ENCODE data around the gene SH3GL1. TPM values are rescaled to one million over a fixed set of nuclear protein-coding genes. Genes with fewer than 3 reads are reported as not detected.

The SH3GL1 gene
- total and polyA plus RNA-seq, 2 experiments from 2014 or later: 81.7 to 114 TPM

GRCh38 chr19:4327252-4327876, 73.0 kb downstream of the SH3GL1 start:
- Histone ChIP-seq H3K9me2 (replicated peaks; ENCODE audit: insufficient read depth) (no peaks in the 10 kb centered on the region), H3K27me3 (no peaks in the 10 kb centered on the region), H3K4me1 (ENCODE audit: insufficient read depth) (peaks cover 12% of the 10 kb centered on the region), H3K36me3 (replicated peaks; ENCODE audit: insufficient read depth, low read depth) (no peaks in the 10 kb centered on the region), H2AFZ (peak overlapping the region; percentile 55), H3K4me3 (no peak overlapping the region), H3K4me2 (peak overlapping the region; percentile 88), H3K27ac (no peak overlapping the region), H4K20me1 (ENCODE audit: insufficient read depth, poor library complexity, severe bottlenecking) (no peaks in the 10 kb centered on the region), H3K9me3 (ENCODE audit: low read depth) (no peaks in the 10 kb centered on the region), H3K79me2 (no peaks in the 10 kb centered on the region)
- WGBS (ENCODE audit: low lambda C conversion rate, missing lambda C conversion rate): 36% methylated on average over 17 of the region's 30 CpGs
- TF ChIP-seq, protein P1, sequence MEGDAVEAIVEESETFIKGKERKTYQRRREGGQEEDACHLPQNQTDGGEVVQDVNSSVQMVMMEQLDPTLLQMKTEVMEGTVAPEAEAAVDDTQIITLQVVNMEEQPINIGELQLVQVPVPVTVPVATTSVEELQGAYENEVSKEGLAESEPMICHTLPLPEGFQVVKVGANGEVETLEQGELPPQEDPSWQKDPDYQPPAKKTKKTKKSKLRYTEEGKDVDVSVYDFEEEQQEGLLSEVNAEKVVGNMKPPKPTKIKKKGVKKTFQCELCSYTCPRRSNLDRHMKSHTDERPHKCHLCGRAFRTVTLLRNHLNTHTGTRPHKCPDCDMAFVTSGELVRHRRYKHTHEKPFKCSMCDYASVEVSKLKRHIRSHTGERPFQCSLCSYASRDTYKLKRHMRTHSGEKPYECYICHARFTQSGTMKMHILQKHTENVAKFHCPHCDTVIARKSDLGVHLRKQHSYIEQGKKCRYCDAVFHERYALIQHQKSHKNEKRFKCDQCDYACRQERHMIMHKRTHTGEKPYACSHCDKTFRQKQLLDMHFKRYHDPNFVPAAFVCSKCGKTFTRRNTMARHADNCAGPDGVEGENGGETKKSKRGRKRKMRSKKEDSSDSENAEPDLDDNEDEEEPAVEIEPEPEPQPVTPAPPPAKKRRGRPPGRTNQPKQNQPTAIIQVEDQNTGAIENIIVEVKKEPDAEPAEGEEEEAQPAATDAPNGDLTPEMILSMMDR (IDR thresholded peaks at IDR 0.05; ENCODE audit: poor library complexity): no peak
- TF ChIP-seq EZH2 (IDR thresholded peaks at IDR 0.05; ENCODE audit: borderline replicate concordance): no peak
- no peak for TF ChIP-seq EZH2phosphoT487 (IDR thresholded peaks at IDR 0.05; ENCODE audit: low read depth, severe bottlenecking, unreplicated experiment)
- DNase-seq (ENCODE audit: low spot score): peak; percentile 81

- no peaks in the 10 kb centered on the region for H3K9me3 ChIP-seq (ENCODE audit: low read depth)
- no peaks in the 10 kb centered on the region for H3K79me2 ChIP-seq
- WGBS (ENCODE audit: low lambda C conversion rate, missing lambda C conversion rate): 19% methylated on average over 24 of the region's 33 CpGs
- H3K27me3 ChIP-seq: no peaks in the 10 kb centered on the region
- TF ChIP-seq EZH2 (IDR thresholded peaks at IDR 0.05; ENCODE audit: borderline replicate concordance) (no peak), EZH2phosphoT487 (IDR thresholded peaks at IDR 0.05; ENCODE audit: low read depth, severe bottlenecking, unreplicated experiment) (no peak)
- TF ChIP-seq, protein P1 (IDR thresholded peaks at IDR 0.05; ENCODE audit: poor library complexity): no peak
- DNase-seq (ENCODE audit: low spot score): no peak
- no peak overlapping the region for H2AFZ ChIP-seq
- no peaks in the 10 kb centered on the region for H3K9me2 ChIP-seq (replicated peaks; ENCODE audit: insufficient read depth)
- no peak overlapping the region for H3K4me3 ChIP-seq
- H3K4me1 ChIP-seq (ENCODE audit: insufficient read depth): peaks cover 12% of the 10 kb centered on the region
- peak overlapping the region; percentile 88 for H3K4me2 ChIP-seq
- no peak overlapping the region for H3K27ac ChIP-seq
- H3K36me3 ChIP-seq (replicated peaks; ENCODE audit: insufficient read depth, low read depth): no peaks in the 10 kb centered on the region
- H4K20me1 ChIP-seq (ENCODE audit: insufficient read depth, poor library complexity, severe bottlenecking): no peaks in the 10 kb centered on the region
Measured at GRCh38 chr19:4326837-4327251, 73.5 kb downstream of the SH3GL1 start.

GRCh38 chr19:4326215-4326836, 74.0 kb downstream of the SH3GL1 start:
- Histone ChIP-seq H3K36me3 (replicated peaks; ENCODE audit: insufficient read depth, low read depth) (no peaks in the 10 kb centered on the region), H3K27ac (no peak overlapping the region), H3K9me3 (ENCODE audit: low read depth) (no peaks in the 10 kb centered on the region), H3K79me2 (no peaks in the 10 kb centered on the region), H3K4me3 (no peak overlapping the region), H3K27me3 (no peaks in the 10 kb centered on the region), H3K9me2 (replicated peaks; ENCODE audit: insufficient read depth) (no peaks in the 10 kb centered on the region), H4K20me1 (ENCODE audit: insufficient read depth, poor library complexity, severe bottlenecking) (no peaks in the 10 kb centered on the region), H2AFZ (no peak overlapping the region), H3K4me2 (peak overlapping the region; percentile 88), H3K4me1 (ENCODE audit: insufficient read depth) (peaks cover 12% of the 10 kb centered on the region)
- DNase-seq (ENCODE audit: low spot score): no peak
- 69% methylated on average over 13 of the region's 13 CpGs for WGBS (ENCODE audit: low lambda C conversion rate, missing lambda C conversion rate)
- TF ChIP-seq, protein P1 (IDR thresholded peaks at IDR 0.05; ENCODE audit: poor library complexity): no peak
- TF ChIP-seq EZH2 (IDR thresholded peaks at IDR 0.05; ENCODE audit: borderline replicate concordance) (no peak), EZH2phosphoT487 (IDR thresholded peaks at IDR 0.05; ENCODE audit: low read depth, severe bottlenecking, unreplicated experiment) (no peak)

All from hepatocyte (in vitro differentiated cells).